H1 (cell line): ENCODE measurements around the gene HACE1. TPM values are rescaled to one million over a fixed set of nuclear protein-coding genes. Genes with fewer than 3 reads are reported as not detected.
"Not testable (repeated sequence)": the region's sequence is repeated elsewhere in the genome, so short reads cannot be mapped to it uniquely, and the experiment has no call there.

Source experiments
- CTCF ChIA-PET: fragments of 300-600 bp; sonication (Branson Sonifier 250); formaldehyde crosslinking; loops from one replicate; lab custom pipeline; 2021; ENCODE audit not compliant: partially characterized antibody; lab: Charles Lee
- POLR2A ChIA-PET: fragments of 300-600 bp; sonication (Branson Sonifier 250); formaldehyde crosslinking; loops from one replicate; lab custom pipeline; 2021; ENCODE audit warnings: inconsistent platforms; ENCODE audit not compliant: partially characterized antibody; lab: Charles Lee
- DNase-seq, 2 experiments: peaks; one replicate each; pipeline versions ENCODE4 v3.0.0 to v3.0.0-alpha.2; 2010 to 2022; ENCODE audit warnings: low spot score in 2 of 2, low read depth in 1 of 2, mixed read lengths in 1 of 2
- FAIRE-seq: peaks from 2 replicates; lab custom pipeline; 2011; peaks lifted over from hg19 to GRCh38; lab: Jason Lieb, UNC
- H2AFZ ChIP-seq: 2 replicates; pipeline ENCODE4 v1.8.1; 2012; ENCODE audit warnings: low read length, inconsistent platforms
- H2AK5ac ChIP-seq: 2 replicates; pipeline ENCODE4 v1.6.1; 2013; ENCODE audit warnings: low read depth, low read length
- H2BK120ac ChIP-seq: replicated peaks from 2 replicates; pipeline ENCODE3; 2013; ENCODE audit warnings: low read depth, low read length, inconsistent platforms
- H2BK12ac ChIP-seq: 2 replicates; pipeline ENCODE4 v1.6.1; 2013; ENCODE audit warnings: low read depth, low read length
- H2BK15ac ChIP-seq: 2 replicates; pipeline ENCODE4 v1.6.1; 2013; ENCODE audit warnings: low read length
- H2BK20ac ChIP-seq: 2 replicates; pipeline ENCODE4 v1.6.1; 2013; ENCODE audit warnings: low read length
- H2BK5ac ChIP-seq: 2 replicates; pipeline ENCODE4 v1.6.1; 2013; ENCODE audit warnings: low read depth, low read length
- H3K14ac ChIP-seq: 2 replicates; pipeline ENCODE4 v1.6.1; 2013; ENCODE audit warnings: inconsistent platforms; ENCODE audit not compliant: insufficient read length
- H3K18ac ChIP-seq: 2 replicates; pipeline ENCODE4 v1.6.1; 2013; ENCODE audit warnings: low read length; ENCODE audit errors: extremely low read depth
- H3K23ac ChIP-seq: 2 replicates; pipeline ENCODE4 v1.6.1; 2013; ENCODE audit warnings: inconsistent platforms; ENCODE audit not compliant: insufficient read length
- H3K23me2 ChIP-seq: 2 replicates; pipeline ENCODE4 v1.6.1; 2013; ENCODE audit warnings: low read depth, low read length
- H3K27ac ChIP-seq: 2 replicates; pipeline ENCODE4 v1.6.1; 2011; ENCODE audit warnings: low read depth, low read length, inconsistent platforms
- H3K27me3 ChIP-seq, 4 experiments: replicated peaks in 1 of 4; 1 replicate in 1 of 4; 2 replicates in 3 of 4; pipeline versions ENCODE4 v1.6.1 to v1.8.1; 2011 to 2013; ENCODE audit warnings: low read length in 3 of 4, mild to moderate bottlenecking in 3 of 4, inconsistent platforms in 2 of 4, mixed read lengths in 2 of 4, moderate library complexity in 1 of 4; ENCODE audit not compliant: control insufficient read depth in 3 of 4, insufficient read depth in 3 of 4; ENCODE audit errors: extremely low read depth in 1 of 4
- H3K36me3 ChIP-seq, 4 experiments: 2 replicates each; pipeline versions ENCODE4 v1.6.1 to v1.8.1; 2011 to 2013; ENCODE audit warnings: mild to moderate bottlenecking in 4 of 4, low read length in 3 of 4, moderate library complexity in 2 of 4, control low read depth in 1 of 4, inconsistent platforms in 1 of 4; ENCODE audit not compliant: insufficient read depth in 4 of 4, control insufficient read depth in 2 of 4
- H3K4ac ChIP-seq: replicated peaks from 2 replicates; pipeline ENCODE3; 2013; ENCODE audit warnings: low read length, low read depth, mixed read lengths, inconsistent platforms; ENCODE audit not compliant: insufficient read length
- H3K4me1 ChIP-seq, 4 experiments: replicated peaks in 1 of 4; 1 replicate in 1 of 4; 2 replicates in 3 of 4; pipeline versions ENCODE4 v1.6.1 to v1.8.1; 2011 to 2013; ENCODE audit warnings: low read length in 3 of 4, inconsistent platforms in 2 of 4, mixed read lengths in 1 of 4; ENCODE audit not compliant: insufficient read depth in 4 of 4, control insufficient read depth in 3 of 4
- H3K4me2 ChIP-seq, 2 experiments: 2 replicates each; pipeline versions ENCODE4 v1.6.1 to v1.8.1; 2011 to 2013; ENCODE audit warnings: low read depth in 2 of 2, low read length in 2 of 2, control low read depth in 1 of 2, inconsistent platforms in 1 of 2, mild to moderate bottlenecking in 1 of 2; ENCODE audit not compliant: insufficient read depth in 1 of 2
- H3K4me3 ChIP-seq, 4 experiments: fragments of 200-600, 300-600 bp in 1 of 4; sonication (generic), shearing (Covaris generic), sonication (Bioruptor Twin) in 1 of 4; 2 replicates each; pipeline versions ENCODE4 v1.5.1 to v1.8.1; 2011 to 2016; ENCODE audit warnings: low read length in 4 of 4, low read depth in 3 of 4, control low read depth in 2 of 4, inconsistent platforms in 2 of 4, mild to moderate bottlenecking in 2 of 4, mixed read lengths in 1 of 4, moderate library complexity in 1 of 4; ENCODE audit not compliant: insufficient read depth in 2 of 4; ENCODE audit errors: extremely low read depth in 1 of 4
- H3K56ac ChIP-seq: replicated peaks from 2 replicates; pipeline ENCODE3; 2013; ENCODE audit warnings: low read depth, mild to moderate bottlenecking, mixed read lengths, low read length, inconsistent platforms; ENCODE audit not compliant: insufficient read length
- H3K79me1 ChIP-seq: 2 replicates; pipeline ENCODE4 v1.6.1; 2013; ENCODE audit warnings: low read depth, low read length, control low read depth
- H3K79me2 ChIP-seq, 2 experiments: 2 replicates each; pipeline versions ENCODE4 v1.6.1 to v1.8.1; 2012 to 2013; ENCODE audit warnings: low read length in 2 of 2, mild to moderate bottlenecking in 2 of 2, inconsistent platforms in 1 of 2; ENCODE audit not compliant: insufficient read depth in 2 of 2, control insufficient read depth in 1 of 2
- H3K9ac ChIP-seq, 4 experiments: replicated peaks in 1 of 4; 1 replicate in 1 of 4; 2 replicates in 3 of 4; pipeline versions ENCODE4 v1.6.1 to v1.8.1; 2011 to 2013; ENCODE audit warnings: low read depth in 3 of 4, low read length in 3 of 4, control low read depth in 2 of 4, mild to moderate bottlenecking in 2 of 4, moderate library complexity in 2 of 4, inconsistent platforms in 1 of 4; ENCODE audit errors: extremely low read depth in 1 of 4
- H3K9me3 ChIP-seq, 2 experiments: 2 replicates each; pipeline versions ENCODE4 v1.6.1 to v1.8.1; 2012 to 2013; ENCODE audit warnings: mild to moderate bottlenecking in 2 of 2, moderate library complexity in 2 of 2, control low read depth in 1 of 2, inconsistent platforms in 1 of 2, low read depth in 1 of 2, low read length in 1 of 2, mixed read lengths in 1 of 2; ENCODE audit not compliant: insufficient read depth in 2 of 2
- H4K20me1 ChIP-seq, 2 experiments: replicated peaks in 1 of 2; 2 replicates each; pipeline versions ENCODE3 to v1.8.1; 2011 to 2013; ENCODE audit warnings: inconsistent platforms in 2 of 2, low read length in 2 of 2, mild to moderate bottlenecking in 1 of 2; ENCODE audit not compliant: insufficient read depth in 2 of 2, control insufficient read depth in 1 of 2
- H4K5ac ChIP-seq: 2 replicates; pipeline ENCODE4 v1.6.1; 2013; ENCODE audit warnings: low read length, low read depth, mixed read lengths, inconsistent platforms; ENCODE audit not compliant: insufficient read length
- H4K8ac ChIP-seq: 2 replicates; pipeline ENCODE4 v1.8.0; 2013; ENCODE audit warnings: mild to moderate bottlenecking, moderate library complexity, low read length, inconsistent platforms; ENCODE audit not compliant: insufficient read depth; ENCODE audit errors: extremely low read depth
- H4K91ac ChIP-seq: replicated peaks from 2 replicates; pipeline ENCODE3; 2013; ENCODE audit warnings: low read length, mixed read lengths, inconsistent platforms; ENCODE audit not compliant: insufficient read length
- WGBS, 2 experiments: shearing (Covaris generic) in 1 of 2; methylation state at CpG; one replicate each; pipeline versions ENCODE4 v1.1.6 to v1.1.7; 2013 to 2015; ENCODE audit warnings: low lambda C conversion rate in 2 of 2, mixed read lengths in 2 of 2, inconsistent platforms in 1 of 2, low coverage in 1 of 2, missing lambda C conversion rate in 1 of 2; ENCODE audit not compliant: insufficient replicate concordance in 2 of 2, insufficient coverage in 1 of 2, insufficient read length in 1 of 2; ENCODE audit errors: extremely low coverage in 1 of 2, missing lambda C conversion rate in 1 of 2; 5-methylcytosine and 5-hydroxymethylcytosine counted together
- polyA plus RNA-seq, 7 experiments: library from polyadenylated mRNA; depleted of rRNA in 3 of 7; stranded (reverse) in 5 of 7; unstranded in 2 of 7; fragments of >200 nt in 5 of 7; fragments of 200-250 nt in 2 of 7; gene quantifications; 1 replicate in 5 of 7; 2 replicates in 1 of 7; 4 replicates in 1 of 7; pipeline versions ENCODE4 v1.2.1 to v1.2.3, GENCODE V29; 2011 to 2013; ENCODE audit warnings: missing spikeins in 2 of 7, mixed read lengths in 2 of 7
- total RNA-seq: library from RNA; stranded (reverse); fragmentation: NEBNext Ultra II Directional; extraction: Animal tissue kit (Norgen Biotek cat#: 25700); gene quantifications from 2 replicates; pipeline ENCODE4 v1.2.1, GENCODE V29; 2021

Gene HACE1
- total and polyA plus RNA-seq, 2 of the 8 experiments (the other 6 are each of a cell fraction or from before 2014, with no cell fraction given), result 7.1 to 21.3 TPM

DNA sequence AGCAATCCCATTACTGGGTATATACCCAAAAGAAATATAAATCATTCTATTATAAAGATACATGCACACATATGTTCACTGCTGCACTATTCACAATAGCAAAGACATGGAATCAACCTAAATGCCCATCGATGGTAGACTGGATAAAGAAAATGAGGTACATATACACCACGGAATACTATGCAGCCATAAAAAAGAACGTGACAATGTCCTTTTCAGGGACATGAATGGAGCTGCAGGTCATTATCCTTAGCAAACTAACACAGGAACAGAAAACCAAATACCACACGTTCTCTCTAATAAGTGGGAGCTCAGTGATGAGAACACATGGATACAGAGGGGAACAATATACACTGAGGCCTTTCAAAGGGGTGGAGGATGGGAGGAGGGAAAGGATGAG lies 38.9 kb downstream of the HACE1 start:
- H4K91ac ChIP-seq, H4K8ac ChIP-seq, H4K5ac ChIP-seq, H2BK20ac ChIP-seq, H3K4me2 ChIP-seq, H3K9ac ChIP-seq, H2AK5ac ChIP-seq, H3K23me2 ChIP-seq, H3K18ac ChIP-seq, H3K56ac ChIP-seq, H3K4me3 ChIP-seq, H3K27me3 ChIP-seq, H3K4ac ChIP-seq, H3K36me3 ChIP-seq, H3K9me3 ChIP-seq, H2BK5ac ChIP-seq, H3K4me1 ChIP-seq, H2BK15ac ChIP-seq, POLR2A ChIA-PET, DNase-seq, H3K27ac ChIP-seq, H2AFZ ChIP-seq, H2BK120ac ChIP-seq, H3K14ac ChIP-seq, H3K79me1 ChIP-seq, H4K20me1 ChIP-seq, CTCF ChIA-PET, H3K23ac ChIP-seq, H2BK12ac ChIP-seq, FAIRE-seq, H3K79me2 ChIP-seq: not testable (repeated sequence)
- WGBS, 2 experiments, result 87% methylated on average over 4 of the region's 4 CpGs; no CpG with 5 or more reads in 1 of the 2 experiments
